ENCODE results near the gene AK8.
"Not testable (repeated sequence)": the region's sequence is repeated elsewhere in the genome, so short reads cannot be mapped to it uniquely, and the experiment has no call there.

The AK8 gene

GRCh38 chr9:132740526-132741309, 137.4 kb downstream of the AK8 start:
- DNase-seq: no peak

- DNase-seq: no peak
These were observed 138.3 kb downstream of the AK8 start for GRCh38 chr9:132739710-132740310.

DNA sequence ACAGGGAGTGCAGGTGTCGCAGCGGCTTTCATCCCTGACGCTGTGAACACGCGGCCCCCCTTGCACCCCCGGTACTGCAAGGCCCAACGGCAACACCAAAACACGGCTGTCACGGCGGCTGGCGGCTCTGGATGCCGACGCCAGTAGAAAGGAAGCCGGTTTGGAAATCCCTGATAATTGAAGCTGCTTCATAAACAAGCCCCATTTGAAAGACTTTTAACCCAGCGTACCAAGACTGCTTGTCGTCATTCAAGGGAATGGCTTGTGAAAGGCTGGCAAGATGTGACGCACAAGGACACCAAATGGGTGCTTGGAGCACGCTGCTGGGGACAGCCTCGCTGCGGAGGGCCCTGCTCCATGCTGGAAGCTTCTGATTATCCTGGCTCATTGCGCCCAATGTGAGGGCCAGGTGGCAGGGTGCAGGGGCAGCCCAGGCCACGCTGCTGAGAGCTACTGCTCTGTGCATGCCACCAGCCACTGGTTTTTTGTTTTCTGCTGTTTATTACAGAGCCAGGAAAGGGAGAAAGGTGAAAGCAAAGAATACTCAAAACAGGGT, 144.7 kb downstream of the AK8 start:
- DNase-seq: no peak

DNA sequence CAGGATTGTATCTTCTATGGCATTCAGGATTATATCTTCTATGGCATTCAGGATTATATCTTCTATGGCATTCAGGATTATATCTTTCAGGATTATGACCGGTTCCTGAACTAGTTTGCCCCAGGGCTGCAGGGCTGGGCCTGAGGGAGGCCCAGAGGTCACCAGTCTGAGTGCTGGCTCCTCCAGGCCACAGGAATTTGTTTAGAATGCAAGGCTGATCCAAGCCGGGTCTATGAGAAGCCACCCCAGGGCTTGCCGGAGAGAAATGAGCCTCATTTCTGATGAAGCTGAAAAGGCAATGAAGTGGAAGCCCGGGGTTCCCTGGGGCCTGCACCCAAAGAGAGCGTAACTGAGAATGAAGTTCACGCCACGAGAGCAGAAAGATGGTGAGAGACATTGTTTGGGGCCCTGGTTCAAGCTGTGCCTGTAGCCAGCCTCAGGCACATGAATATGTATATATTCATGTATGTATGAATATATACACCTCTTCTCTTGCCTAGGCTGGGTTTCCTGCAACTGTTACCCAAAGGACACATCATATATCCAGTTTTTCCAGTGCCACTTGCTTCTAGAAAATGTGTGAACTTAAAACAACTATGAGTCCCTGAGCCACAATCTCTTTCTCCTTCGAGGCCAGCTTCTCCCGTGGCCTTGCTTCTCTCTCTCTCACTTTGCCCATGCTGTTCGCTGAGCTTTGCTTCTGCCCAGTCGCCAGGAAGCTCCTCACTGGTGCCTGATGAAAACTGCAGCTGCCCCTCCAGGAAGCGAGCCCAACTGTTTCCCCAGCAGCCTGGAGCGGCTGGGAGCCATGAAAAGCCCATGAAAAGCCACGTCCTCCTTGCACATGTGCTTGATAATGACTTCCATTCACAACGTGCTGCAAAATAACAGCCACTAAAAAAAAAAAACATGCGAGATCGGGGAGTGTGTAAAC, 145.5 kb downstream of the AK8 start:
- peak; percentile 50 for DNase-seq

- no peak for DNase-seq
These were observed 146.9 kb downstream of the AK8 start for GRCh38 chr9:132731230-132731629.

- DNase-seq: no peak
These were observed 147.7 kb downstream of the AK8 start for GRCh38 chr9:132730054-132731033.

DNA sequence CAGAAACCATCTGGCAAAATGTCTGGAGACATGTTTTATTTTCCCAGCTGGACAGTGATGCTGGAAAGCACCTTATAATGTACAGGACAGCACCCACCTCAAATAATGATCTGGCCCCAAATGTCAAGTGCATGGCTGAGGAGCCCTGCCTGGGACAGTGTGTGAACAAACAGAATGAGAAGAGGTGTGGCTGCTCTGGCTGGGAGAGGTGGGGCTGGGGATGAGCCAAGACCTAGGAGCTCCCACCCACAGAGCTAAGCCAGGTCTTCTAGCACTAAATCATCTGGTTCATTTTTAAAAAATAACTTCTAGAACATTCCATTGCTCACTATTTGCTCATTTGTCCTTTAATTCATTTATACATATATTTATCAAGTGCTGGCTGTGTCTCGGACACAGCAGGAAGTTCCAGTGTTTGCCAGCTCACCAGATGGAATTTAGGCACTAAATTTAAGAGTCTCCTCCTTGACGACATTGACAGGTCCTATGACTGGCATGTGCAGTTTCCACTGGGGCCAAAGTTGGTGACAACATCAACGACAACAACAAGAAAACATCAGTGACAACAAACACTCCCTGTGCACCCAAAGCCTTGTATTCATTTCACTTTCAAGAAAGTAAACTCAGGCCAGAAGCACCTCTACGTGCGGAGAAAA, 148.7 kb downstream of the AK8 start:
- DNase-seq: no peak

DNA sequence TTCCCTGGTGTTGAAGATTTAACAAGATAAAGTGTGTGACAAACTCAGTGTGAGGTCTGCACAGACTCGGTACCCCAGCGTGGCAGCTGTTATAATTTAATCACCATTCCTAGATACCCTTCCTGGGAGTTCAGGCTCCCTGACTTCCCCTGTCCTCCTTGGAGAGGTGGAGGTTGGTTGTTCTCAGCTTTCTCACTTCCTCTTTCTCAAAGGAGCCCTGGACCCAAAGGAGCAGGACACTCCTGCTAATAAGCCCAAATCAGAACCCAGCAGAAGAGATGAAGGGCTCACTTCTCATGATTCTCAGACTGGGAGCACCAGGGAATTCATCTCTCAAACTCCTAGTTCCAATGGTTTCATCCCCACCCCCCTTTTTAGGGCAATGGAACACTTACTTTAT, 149.6 kb downstream of the AK8 start:
- no peak for DNase-seq

- DNase-seq: no peak
These were observed 150.0 kb downstream of the AK8 start for GRCh38 chr9:132728071-132728470.

- DNase-seq: no peak
These were observed 151.4 kb downstream of the AK8 start for GRCh38 chr9:132726576-132727130.

GRCh38 chr9:132725306-132725705, 152.8 kb downstream of the AK8 start:
- DNase-seq: no peak

GRCh38 chr9:132723809-132724208, 154.3 kb downstream of the AK8 start:
- no peak for DNase-seq

DNA sequence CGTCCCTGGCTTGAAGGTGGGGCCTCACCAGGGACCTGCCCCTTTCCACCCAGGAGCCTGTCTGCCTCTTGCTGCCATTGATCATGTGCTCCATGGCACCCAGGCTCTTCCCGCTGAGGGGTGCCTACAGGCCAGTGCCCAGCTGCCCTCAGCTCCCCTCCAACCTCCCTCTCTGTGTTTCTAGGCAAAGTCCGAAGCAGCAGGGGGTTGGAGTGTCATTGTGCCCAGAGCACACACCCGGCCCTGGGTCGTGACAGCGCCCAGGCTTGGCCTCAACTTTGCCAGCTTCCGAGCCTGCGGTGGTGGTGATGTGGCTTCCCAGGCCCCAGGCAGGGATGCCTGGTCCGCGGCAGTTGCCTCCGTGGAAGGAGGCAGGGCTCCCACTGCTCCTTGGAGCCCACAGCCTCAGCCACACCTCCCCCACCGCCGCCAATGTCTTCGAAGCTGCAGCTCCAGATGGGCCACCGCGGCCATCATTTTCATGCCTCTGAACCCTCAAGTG, 155.5 kb downstream of the AK8 start:
- DNase-seq: no peak

DNA sequence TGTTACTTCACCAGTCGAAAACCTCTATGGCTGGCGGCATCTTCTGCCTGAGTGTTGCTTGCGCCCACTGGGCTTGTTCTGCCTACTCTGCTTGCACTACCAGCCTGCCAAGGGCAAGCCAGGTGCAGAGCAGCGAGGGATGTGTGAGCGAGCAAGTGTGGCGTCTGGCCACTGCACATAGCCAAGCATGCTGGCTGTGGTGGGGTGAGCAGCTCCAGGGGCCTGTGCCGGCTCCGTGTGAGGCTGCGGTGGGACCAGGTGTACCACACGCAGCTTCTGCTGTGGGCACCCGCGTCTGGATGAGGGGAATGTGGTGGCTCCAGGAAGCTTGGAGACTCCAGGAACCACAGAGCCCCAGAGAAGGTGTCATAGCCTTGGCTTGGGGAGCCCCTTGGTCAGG, 156.4 kb downstream of the AK8 start:
- DNase-seq: no peak

DNA sequence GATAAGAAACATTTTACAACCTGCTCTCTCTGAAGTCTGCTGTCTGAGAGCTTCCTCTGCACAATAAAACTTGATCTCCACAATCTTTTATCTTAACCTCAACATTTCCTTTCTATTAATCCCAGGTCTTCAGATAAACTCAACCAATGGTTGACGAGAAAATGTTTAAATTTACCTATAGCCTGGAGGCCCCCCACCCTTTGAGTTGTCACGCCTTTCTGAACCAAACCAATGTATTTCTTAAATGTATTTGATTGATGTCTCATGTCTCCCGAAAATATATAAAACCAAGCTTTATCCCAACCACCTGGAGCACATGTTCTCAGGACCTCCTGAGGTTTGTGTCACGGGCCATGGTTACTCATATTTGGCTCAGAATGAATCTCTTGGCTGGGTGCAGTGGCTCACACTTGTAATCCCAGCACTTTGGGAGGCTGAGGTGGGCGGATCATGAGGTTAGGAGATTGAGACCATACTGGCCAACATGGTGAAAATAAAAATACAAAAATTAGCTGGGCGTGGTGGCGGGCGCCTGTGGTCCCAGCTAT, 159.6 kb downstream of the AK8 start:
- DNase-seq: not testable (repeated sequence)

DNA sequence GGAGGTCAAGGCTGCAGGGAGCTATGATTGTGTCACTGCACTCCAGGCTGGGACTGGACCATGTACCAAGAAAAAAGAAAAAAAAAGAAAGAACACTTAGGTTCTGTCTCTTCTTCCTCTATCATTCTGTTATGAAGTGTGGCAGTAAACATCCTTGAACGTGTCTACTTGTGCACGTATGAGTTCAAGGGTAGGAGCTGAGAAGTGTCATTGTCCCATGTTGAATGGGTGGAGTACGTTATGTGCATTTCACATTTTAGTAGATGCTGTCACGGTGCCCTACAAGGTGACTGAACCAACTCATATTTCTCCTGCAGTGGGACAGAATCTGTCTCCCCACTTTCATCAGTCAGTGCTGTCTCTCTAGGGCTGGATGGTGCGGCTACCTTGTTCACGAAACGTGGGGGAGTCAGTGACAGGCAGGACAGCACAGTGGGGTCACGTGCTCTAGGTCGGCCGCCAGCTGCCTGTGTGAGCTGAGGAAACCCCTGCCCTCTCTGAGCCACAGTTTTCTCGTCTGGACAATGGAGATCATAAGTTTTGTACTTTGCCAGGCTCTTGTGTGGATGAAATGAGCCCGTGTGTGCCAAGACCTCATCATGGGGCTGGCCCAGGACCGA, 160.6 kb downstream of the AK8 start:
- DNase-seq: no peak

- no peak for DNase-seq
These were observed 162.1 kb downstream of the AK8 start for GRCh38 chr9:132716007-132716406.

DNA sequence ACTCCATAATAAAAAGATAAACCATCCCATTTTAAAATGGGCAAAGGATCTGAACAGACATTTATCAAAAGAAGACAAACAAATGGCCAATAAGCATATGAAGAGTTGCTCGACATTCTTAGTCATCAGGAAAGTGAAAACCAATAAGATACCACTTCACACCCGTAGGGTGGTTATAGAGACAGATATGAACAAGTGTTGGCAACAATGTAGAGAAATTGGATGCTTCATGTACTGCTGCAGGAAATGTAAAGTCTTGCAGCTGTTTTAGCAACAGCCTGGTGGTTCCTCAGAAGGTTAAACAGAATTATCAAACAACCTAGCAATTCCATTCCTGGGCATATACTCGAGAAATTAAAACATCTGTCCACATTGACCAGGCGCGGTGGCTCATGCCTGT, 165.3 kb downstream of the AK8 start:
- DNase-seq: no peak

DNA sequence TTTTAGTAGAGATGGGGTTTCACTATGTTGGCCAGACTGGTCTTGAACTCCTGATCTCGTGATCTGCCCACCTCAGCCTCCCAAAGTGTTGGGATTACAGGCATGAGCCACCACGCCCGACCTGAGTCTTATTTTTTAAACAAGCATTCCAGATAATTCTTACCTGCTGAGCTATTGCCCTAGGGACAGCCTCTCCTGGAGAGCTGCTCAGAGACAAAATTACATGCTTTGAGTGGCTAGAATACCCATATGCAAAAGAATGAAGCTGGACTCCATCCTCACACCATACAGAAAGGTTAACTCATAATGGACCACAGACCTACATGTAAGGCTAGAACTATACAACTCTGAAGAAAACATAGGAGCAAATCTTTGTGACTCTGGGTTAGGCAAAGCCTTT, 166.2 kb downstream of the AK8 start:
- no peak for DNase-seq

DNA sequence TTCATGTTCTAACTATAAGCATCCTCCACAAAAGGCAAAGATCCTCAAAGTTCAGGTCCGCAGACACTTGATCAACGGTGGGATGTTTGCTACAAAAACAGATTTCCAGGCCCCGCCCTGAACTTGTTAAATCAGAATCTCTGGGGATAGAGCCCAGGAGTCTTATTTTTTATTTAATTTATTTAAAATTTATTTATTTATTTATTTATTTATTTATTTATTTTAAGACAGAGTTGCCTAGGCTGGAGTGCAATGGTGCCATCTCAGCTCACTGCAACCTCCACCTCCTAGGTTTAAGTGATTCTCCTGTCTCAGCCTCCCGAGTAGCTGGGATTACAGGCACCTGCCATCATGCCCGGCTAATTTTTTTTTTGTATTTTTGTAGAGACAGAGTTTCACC, 166.9 kb downstream of the AK8 start:
- DNase-seq: not testable (repeated sequence)

Measured in NCI-H774 (cell line).